NCI-H2029 (cell line): ENCODE measurements around the gene METRNL.

ENCODE experiments used
- DNase-seq: peaks from one replicate; lab custom pipeline; 2025; lab: John Stamatoyannopoulos, UW

Gene METRNL

DNA sequence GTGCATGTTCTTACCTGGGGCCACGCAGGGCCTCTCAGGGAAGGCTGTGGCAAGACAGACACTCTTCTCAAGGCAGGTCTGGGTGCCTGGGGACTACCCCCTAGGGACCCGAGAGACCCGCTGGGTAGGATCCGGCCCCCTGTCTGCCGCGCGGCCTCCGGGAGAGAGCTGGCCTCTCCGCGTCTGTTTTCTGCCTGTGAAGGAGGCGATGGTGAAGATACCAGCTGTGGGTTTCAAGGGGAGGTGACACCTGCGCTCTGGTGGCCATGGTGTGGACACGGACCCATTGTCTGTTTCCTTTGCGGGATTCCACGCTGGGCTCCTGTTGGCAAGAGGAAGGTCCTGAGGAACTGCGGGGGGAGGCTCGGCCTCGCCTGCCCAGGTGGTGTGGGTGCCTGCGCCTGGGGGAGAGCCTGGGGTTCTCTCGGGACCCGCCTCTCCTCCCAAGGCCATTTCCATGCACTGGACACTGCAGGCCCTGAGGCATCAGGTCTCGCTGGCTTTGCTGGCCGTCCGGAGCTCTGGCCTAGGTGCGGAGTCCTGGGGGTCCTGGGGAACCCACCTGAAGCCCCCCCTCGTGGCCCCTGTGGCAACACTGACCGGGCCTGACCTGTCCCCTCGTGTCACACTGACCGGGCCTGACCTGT is 12.2 kb upstream of the METRNL start:
- no peak for DNase-seq

DNA sequence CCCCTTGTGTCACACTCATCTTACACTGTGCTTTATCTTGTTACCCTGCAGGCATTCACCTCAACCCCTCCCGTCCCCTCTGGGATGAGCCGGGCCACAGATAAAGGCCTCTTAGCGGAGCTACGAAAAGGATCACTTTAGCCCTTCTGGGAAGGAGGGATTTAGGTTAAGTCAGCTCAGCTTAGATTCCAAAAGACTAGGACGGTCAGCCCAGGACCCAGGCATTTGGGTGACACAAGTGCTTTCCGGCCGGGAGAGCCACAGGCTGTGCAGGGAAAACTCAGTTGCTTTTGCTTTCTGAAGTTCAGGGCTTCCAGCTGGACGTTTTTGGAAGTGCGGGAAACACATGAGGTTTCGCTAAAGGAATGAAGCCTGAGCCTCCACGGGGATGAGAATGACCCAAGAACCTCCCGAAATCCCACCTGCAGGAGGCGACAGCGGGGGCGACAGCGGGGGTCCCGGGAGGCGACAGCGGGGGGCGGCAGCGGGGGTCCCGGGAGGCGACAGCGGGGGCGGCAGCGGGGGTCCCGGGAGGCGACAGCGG is 11.6 kb upstream of the METRNL start:
- no peak for DNase-seq

DNA sequence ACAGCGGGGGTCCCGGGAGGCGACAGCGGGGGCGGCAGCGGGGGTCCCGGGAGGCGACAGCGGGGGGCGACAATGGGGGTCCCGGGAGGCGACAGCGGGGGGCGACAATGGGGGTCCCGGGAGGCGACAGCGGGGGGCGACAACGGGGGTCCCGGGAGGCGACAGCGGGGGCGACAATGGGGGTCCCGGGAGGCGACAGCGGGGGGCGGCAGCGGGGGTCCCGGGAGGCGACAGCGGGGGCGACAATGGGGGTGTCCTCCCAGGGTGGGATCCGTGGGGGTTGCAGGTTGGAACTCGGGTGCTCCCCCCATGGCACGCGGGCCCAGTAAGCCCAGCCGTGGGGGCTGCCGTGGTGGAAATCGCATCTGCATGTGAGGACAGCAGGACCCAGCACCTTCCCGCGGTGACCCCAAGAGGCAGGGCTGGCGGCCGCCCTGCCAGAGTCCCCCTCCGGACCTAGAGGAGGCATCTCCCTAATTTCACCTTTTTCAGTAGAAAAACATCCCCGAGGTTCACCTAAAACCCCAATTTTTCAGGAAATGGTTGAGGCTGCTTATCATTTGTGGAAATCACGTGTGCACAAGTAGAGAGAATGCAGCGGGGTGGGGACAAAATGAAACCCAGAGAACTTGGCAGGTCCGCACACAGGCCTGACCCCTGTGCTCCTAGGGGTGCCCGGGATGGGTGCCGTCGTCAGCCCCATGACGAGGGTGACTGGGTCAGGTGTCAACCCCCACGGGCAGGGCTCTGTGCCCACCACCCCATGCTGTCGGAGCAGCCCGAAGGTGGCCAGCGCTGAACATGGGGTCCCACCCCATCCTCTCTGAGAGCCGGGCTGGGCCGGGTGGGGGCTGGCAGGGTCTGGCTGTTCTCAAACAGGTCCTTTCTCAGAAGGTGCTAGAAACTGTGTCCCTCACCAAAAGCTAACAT is 10.5 kb upstream of the METRNL start:
- DNase-seq = no peak

DNA sequence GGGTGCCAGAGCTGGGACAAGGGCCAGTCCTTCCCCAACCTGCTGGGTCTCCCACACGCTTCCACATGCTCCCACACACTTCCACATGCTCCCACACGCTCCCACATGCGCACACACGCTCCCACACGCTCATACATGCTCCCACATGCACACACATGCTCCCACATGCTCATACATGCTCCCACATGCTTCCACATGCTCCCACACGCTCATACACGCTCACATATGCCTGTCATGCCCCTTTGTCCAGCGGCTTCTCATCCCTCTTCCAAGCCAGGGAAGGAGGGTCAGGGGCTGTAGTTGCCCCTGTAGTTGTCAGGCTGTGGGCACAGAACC is 9.9 kb upstream of the METRNL start:
- no peak for DNase-seq

DNA sequence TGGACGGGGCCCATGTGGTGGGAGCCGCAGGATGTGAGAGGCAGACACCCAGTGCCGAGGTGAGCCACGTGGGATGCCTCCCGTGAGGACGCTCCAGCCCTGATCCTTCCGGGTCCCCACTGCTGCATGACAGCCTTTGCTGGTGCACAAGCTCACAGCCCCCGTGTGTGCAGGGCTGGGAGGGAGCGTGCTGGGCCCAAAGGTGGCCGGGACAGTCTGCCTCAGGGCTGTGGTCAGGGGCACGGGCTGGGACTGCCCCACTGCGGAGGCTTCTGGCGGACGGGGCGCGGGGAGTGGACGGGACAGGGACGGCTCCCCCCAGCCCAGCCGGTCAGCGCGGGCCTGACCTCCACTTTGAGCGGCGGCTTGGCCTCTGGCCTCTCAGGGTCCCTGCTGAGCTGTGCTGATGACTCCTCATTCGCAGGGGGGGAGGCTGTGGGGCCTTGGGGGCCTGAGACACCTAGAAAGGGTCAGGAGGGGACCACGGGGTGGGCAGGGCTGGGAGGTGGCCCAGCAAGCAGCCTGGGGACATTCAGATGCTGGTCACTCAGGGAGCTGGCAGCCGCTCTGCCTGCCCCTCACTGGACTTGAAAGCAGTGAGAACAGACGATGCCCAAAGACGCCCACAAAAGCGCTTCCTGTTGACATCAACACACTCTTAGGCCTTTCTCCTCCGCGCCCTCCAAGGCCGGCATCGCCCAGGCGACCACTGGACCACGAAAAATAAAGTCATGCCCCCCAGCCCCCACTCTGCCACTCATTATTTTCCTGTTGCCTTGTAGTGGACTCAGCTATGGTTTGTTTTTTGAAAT is 9.3 kb upstream of the METRNL start:
- no peak for DNase-seq

DNA sequence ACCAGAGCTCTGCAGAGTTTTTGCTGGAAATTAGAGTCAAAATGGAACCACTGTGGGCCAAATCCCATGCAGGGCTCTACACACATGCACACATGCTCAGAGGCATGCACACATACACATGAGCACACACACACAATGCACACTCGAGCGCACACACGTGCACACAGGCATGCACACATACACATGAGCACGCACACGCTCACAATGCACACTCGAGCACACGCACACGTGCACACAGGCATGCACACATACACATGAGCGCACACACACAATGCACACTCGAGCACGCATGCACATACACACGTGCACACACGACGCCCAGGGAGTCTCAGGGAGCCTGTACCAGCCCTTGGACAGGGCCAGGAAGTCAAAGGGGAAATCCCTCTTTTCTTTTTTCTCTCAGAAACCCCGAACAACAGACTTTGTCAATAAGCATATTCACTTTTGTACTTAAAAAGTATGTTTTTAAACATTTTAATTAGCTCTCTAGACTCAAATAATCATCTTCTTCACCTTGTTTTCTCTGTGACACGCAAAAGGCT is 8.5 kb upstream of the METRNL start:
- DNase-seq = no peak

DNA sequence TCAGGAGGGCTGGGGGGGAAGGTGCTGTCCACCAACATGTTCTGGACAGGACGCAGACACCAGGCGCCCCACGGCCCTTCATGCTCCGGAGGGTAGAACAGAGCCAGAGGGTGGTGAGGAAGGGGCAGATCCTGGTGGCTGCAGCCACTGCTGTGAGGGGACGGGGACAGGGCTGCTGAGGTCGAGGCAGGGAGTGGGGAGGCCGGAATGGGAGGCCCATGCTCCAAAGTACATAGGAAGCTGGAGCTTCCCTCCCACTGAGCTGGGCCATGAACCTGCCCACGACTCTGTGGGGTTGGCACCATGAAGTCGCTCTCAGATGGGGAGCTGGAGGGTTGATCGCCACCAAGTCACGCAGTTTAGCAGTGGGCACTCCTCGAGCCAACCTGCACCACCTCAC is 8.0 kb upstream of the METRNL start:
- DNase-seq = no peak

DNA sequence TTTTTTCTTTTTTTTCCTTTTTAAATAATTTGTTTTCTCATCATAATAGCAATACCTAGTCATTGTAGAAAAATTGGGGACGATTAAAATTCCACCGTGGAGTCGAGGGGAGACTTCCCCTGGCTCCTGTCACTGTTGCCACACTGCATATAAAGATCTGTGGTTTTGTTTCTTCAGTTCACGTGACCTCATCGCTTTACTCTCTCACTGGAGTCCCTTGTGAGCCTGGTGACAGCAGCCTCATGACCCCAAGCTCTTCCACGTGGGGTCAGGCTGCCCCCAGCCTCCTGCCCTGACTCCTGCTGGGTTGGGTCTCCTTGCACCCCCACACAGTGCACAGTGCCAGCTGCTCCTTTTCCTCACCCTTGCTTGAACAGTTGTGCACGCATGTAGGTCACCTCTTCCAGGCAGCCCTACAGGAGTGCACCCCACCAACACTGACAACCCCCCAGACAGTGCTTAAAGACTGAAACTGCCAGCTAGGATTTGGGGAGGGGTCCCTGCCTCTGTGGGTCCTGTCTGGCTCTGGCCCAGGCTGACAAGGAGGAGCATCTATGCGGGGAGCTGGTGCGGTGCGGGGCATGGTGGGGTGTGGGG is 7.3 kb upstream of the METRNL start:
- DNase-seq = no peak

DNA sequence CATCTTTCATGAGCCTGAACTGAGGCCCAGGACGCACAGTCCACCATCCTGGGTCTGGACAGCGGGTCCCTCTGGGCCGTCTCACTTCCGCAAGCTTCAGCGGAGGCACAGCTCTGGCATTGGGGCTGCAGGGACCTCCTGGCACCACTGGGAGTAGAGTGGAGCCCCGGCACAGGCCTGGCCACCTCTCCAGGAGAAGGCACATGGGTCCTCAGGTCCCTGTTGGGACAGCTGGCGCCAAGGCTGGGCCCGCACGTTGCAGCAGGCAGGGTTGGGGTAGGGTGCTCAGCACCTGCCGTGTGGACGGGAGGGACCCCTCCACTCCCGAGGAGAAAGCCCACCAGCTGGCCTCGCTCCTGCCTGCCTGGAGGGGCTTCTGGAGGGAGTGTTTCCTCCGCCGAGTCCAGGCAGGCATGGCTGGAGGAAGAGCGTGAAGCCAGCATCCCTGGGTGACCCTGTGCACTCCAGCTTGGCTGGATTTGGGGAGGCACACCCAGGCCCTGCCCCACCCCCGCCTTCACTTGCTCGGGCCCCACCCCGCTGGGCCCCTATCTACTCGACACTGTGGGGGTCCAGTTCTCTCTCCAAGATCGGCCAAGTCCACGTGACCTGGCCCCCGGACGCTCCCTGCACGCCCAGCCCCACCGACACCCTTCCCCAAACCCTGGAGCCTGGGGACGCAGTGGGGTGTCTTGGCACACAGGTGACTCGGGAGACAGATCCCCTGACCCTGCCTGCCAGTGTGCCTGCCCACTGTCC is 6.6 kb upstream of the METRNL start:
- no peak for DNase-seq

DNA sequence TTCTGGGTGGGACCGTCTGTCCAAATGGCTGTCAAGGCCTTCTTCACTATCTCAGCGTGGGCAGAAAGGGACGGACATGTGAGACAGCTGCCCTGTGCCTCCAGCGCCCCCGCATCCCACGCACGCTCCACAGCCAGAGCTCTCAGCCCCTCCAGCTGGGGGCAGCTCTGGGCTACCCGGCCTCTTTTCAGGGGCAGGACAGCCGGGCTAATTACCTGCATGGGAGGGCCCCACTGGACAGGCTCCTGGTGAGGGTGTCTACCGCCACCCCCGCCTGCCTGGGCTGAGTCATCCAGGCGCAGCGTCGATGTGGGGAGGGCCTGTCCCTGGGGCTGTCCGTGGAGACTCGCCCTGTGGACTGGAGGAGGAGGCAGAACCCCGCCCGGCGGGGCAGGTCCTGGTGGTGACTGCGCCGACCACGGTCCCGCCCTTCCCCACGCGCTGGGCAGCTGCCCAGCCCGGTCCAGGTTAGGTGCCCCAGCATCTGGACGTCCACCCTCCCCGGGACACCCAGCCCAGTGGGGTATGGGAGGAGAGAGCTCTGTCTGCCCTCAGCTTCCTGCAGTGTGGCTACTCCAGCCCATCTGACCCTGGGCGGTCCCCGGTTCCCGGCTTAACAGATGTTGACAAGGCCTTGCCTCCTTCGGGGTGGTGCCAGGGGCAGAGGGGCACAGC is 5.9 kb upstream of the METRNL start:
- no peak for DNase-seq

DNA sequence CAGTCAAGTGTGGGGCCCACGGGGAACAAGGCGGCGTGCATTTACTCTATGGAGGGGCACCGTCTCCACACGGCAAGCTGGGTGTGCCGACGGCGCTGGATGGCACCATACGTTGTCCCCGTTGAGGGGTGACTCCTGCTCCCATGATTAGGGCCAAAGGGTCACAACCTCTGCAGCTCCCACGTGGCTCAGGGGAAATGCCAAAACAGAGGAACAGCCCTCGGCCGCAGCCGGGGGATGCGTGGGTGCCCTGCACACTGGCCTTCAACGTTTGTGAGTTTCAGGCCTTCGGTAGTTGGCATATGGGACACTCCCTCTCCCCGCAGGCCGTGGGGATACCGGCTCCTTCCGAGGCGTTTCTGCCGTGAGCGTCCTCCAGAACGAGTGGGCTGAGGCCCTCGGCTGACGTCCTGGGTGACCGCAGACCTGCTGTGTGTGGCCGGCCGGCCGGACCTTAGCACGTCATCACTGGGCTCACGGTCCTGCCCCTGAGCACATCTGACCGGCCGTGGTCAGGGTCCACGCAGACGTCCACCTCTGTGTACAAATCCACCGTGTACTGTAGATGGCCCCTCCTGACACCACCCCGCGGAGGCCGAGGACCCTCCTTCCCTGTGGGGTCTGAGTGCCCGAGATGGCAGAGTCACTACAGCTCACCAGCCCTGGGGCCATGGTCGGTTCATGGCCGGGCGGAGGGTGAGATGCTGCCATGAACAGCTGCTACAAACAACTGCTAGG is 4.8 kb upstream of the METRNL start:
- no peak for DNase-seq

DNA sequence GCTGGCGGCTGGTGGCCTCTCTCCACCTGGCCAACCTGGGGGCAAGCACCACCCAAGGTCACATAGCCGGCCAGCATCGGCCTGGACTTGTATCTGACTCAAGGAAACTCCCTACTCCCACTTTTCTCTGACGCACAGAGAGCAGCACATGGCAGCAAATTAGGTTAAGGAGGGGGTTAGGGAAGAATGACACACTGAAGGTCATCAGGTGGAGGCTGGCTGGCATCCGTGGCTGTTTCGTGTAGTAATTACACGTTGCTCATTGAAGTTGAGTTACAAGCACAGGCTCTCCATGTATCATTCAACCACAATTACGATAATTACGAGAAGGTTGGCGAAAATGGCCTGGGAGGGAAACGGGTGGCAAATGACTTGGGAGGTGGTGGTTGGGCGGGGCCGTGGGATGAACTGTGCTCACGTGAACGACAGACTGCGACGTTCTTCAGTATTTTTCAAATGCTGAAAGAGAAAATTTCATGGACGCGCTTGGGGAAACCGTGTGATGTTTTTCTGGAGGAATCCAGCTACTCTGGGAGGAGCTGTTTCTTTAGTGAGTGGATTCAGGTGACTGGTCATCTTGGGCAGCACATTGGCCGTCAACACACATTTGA is 4.0 kb upstream of the METRNL start:
- DNase-seq = no peak

DNA sequence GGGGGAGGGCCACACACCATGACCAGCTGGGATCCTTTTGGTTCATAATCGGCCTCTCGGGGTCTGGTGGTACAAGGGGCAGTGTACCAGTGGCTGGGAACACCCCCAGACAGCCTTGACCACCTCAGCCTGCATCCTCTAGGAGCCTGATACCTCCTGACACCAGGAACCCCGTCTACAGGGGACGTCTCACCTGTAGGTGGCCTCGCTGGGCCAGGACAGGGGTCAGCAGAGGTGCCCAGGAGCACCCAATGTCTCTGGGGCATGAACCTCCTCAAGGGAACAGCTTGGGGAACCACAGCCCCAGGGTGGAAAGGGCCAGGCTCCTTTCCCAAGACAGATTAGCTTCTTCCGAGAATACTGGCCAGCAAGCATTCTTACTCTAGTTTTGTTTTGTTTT is 2.5 kb upstream of the METRNL start:
- no peak for DNase-seq

DNA sequence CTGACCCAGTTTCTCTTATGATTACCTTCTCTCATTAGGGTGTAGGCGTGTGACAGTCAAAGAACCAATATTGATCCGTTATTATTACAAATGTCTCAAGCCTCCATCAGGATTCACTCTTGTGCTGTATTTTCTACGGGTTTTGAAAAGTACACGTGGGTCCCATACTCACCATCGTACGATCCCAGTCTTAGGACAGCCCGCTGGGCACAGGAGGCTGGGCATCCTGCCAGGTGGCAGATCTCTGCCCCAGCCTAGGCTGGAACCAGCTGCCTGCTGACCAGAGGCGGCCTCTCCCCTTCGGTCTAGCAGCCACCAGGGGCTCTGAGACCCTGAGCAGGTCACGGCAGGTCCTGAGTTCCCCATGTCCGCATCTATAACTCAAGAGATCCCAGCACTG is 2.0 kb upstream of the METRNL start:
- DNase-seq = no peak

DNA sequence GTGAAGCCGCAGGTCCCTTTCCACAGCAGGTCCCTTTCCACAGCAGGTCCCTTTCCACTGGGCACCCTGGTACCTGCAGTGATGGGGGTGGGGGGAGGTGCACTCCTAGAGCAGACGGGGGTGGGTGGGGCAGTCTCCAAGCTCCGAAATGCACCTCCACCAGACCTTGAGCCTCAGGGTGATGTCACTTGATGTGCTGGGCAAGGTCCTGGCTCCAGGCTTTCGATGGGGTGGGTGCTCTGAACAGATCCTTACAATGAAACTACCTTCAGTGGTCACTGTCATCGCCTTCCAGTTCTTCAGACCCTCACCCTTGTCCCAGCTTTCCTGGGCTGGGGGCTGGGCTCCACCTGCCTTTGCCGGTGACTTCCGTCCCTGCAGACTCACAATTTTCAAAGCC is 1.5 kb upstream of the METRNL start:
- no peak for DNase-seq

DNA sequence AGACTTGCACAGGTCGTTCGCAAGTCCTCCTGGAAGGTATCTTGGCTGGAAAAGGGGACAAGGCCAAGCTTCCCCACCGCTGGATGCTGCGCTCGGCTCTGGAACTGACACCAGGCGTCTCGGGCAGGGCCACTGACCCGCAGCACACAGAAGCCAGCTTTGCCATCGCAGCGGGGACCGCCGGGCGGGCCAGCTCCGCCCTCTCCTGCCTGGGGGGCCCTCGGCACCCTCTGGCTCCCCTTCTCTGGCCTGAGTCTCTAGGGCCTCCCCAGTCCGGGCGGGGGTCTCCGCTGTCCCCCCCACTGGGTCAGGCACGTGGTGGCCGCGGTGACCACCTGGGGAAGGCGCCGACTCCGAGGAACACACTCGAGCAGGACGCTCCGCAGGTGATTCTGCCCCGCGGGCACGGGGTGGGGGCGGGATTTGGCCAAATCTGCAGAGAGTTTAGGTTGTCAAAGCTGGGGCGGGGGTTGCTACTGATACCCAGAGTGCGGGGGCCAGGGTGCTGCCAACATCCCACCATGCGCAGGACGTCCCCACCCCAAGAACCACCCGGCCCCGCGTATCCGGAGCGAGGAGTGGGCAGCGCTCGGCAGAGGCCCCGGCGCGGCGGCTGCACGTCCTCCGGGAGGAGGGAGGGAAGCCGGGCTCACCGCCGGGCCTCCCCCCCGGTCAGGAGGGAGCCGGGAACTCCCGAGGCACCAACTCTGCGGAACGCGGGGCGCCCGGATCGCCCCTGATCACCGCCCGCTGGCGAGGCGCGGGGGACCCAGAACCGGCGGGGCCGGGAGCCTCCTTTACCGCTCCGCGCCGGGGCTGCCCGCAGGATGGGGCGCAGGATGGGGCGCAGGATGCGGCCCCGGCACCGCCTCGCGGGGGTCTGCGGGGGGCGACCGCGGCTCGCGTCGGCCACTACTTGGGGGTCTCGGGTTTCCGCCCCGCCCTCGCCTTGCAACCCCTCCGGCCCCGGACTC is 744 bp upstream of the METRNL start:
- DNase-seq = no peak

DNA sequence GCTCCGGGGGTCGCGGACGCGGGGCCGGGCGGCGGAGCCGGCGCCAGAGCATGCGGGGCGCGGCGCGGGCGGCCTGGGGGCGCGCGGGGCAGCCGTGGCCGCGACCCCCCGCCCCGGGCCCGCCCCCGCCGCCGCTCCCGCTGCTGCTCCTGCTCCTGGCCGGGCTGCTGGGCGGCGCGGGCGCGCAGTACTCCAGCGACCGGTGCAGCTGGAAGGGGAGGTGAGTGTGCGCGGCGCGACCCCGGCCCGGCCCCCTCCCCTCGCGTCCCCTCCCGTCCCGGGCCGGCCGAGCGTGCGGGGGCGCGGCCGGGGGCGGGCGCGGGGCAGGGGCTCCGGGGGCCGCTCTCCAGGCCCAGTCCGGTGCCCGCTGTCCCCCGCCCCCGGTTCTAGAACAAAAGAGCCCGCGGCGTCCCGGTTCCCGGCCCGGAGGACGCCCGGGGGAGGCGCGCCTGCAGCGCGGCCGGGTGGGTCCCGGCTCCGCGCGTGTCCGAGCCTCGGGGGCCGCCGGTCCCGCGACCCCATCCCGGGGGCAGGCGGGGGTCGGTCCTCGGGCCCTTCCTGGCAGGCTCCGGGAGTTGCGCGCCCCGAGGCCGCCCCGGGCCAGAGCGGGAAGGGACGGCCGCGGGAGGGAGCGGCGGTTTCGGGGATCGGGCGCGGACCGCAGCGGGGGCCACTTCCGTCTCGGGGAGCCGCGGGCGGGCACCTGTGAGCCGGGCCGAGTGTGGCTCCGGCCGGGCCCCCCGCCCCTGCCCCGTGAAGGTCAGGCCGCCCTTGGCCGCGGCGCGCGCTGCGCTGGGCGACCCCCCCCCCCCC is 563 bp downstream of the METRNL start:
- no peak for DNase-seq

DNA sequence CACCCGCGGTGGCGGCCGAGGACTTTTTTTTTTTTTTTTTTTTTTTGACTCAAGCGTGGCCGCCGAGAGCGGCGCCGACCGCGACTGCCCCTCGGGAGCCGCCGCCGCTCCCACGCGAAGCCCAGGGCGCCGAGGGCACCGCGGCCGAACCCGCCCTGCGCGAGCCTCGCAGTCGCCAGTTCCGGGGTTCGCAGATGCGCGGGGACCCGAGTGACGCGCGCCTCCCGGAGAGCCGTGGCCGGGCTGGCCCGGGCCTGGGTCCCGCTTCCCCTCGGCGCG is 1.1 kb downstream of the METRNL start:
- DNase-seq = no peak
